ENCODE results near the gene PHF12. TPM values are rescaled to one million over a fixed set of nuclear protein-coding genes. Genes with fewer than 3 reads are reported as not detected.
A peak's percentile ranks its signal among the peaks of the same experiment; 100 is the strongest.
"Not testable (repeated sequence)": the region's sequence is repeated elsewhere in the genome, so short reads cannot be mapped to it uniquely, and the experiment has no call there.

The PHF12 gene
- total and polyA plus RNA-seq, 2 of the 13 experiments (the other 11 are each of a cell fraction or from before 2014, with no cell fraction given), result 9.8 to 17.1 TPM

DNA sequence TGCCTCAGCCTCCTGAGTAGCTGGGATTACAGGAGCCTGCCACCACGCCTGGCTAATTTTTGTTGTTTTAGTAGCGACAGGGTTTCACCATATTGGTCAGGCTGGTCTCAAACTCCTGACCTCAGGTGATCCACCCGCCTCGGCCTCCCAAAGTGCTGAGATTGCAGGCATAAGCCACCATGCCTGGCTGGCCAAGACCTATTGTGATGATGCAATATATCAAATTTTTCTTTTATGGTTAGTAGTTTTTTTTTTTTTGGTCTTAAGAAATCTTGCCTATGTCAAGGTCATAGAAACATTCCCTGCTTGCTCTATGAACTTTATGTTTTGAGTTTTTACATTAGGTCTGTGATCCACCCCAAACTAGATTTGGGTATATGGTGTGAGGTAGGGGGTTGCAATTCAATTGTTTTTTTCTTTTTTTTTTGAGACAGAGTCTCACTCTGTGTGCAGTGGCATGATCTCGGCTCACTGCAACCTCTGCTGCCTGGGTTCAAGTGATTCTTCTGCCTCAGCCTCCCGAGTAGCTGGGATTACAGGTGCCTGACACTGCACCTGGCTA lies 74.1 kb downstream of the PHF12 start:
- H3K4me3 ChIP-seq (replicated peaks in 1 of 3; ENCODE audit: insufficient read depth in 1 of 3, low read depth in 2 of 3, low read length in 3 of 3); H3K79me2 ChIP-seq (ENCODE audit: insufficient read depth, low read length); BruUV-seq (replicated peaks); DNase-seq (ENCODE audit: low spot score); H3K4me1 ChIP-seq (ENCODE audit: insufficient read depth, low read length); H4K20me1 ChIP-seq (ENCODE audit: insufficient read depth, low read length); H3K4me2 ChIP-seq (ENCODE audit: low read depth, low read length); H2AFZ ChIP-seq (ENCODE audit: low read length); H3K27me3 ChIP-seq (ENCODE audit: control insufficient read depth in 1 of 2, insufficient read depth in 2 of 2, low read length in 2 of 2); H3K9me3 ChIP-seq (ENCODE audit: low read length); FAIRE-seq; ATAC-seq; POLR2A ChIA-PET; H3K9ac ChIP-seq (ENCODE audit: insufficient read depth, low read depth, low read length); intact Hi-C loops (cut with micrococcal nuclease; ENCODE audit: unreplicated experiment); H3K27ac ChIP-seq (ENCODE audit: extremely low read length, insufficient read depth, low read length); TF ChIP-seq ATF7 (CRISPR knock-in tag; IDR thresholded peaks at IDR 0.05): not testable (repeated sequence)
- CTCF ChIA-PET (ENCODE audit: low intra/inter-chr PET ratio, low total read pairs), result interaction anchor here (2.4 kb wide), 1 partner anchor 114 kb away, joined by 20 read pairs; no protein-coding TSS in a partner anchor
- in situ Hi-C loops (cut with HindIII; ENCODE audit: extremely low pct_ligation_motif_present, low pct_unique_long_range_greater_than_20kb), result loop anchor here (25.0 kb wide), 1 partner anchor 240 kb away; the partner anchor contains the start of gene BLTP2
- peaks cover 18 to 30% of the 10 kb centered on the region in 2 experiments; a peak in 4 of 5 replicates for H3K36me3 ChIP-seq (replicated peaks in 1 of 2; ENCODE audit: control insufficient read depth in 1 of 2, insufficient read depth in 2 of 2, low read length in 2 of 2)
- WGBS (ENCODE audit: low lambda C conversion rate), result 94% methylated on average over 6 of the region's 6 CpGs
- TF ChIP-seq CEBPB (IDR thresholded peaks at IDR 0.05; ENCODE audit: borderline replicate concordance, low read depth, low read length) (peak; percentile 28; the same call in 1 of the 2 replicates), ATF7 (IDR thresholded peaks at IDR 0.05) (peak; percentile 83)

- WGBS (ENCODE audit: low lambda C conversion rate), result 25% methylated on average over 1 of the region's 1 CpG
- H3K27ac ChIP-seq (ENCODE audit: extremely low read length, insufficient read depth, low read length), result no peak overlapping the region
- ChIA-PET CTCF (ENCODE audit: low intra/inter-chr PET ratio, low total read pairs) (no interaction called here), POLR2A (no interaction called here)
- no peaks in the 10 kb centered on the region for H3K9me3 ChIP-seq (ENCODE audit: low read length)
- peaks cover 0 to 1% of the 10 kb centered on the region in 2 experiments; a peak in 1 of 5 replicates for H3K27me3 ChIP-seq (ENCODE audit: control insufficient read depth in 1 of 2, insufficient read depth in 2 of 2, low read length in 2 of 2)
- FAIRE-seq, result no peak
- H4K20me1 ChIP-seq (ENCODE audit: insufficient read depth, low read length), result no peaks in the 10 kb centered on the region
- intact Hi-C loops (cut with micrococcal nuclease; ENCODE audit: unreplicated experiment) (no loop called here), in situ Hi-C loops (cut with HindIII; ENCODE audit: extremely low pct_ligation_motif_present, low pct_unique_long_range_greater_than_20kb) (loop anchor here (25.0 kb wide), 1 partner anchor 239 kb away; the partner anchor contains the start of gene BLTP2)
- no peak for ATAC-seq
- H3K36me3 ChIP-seq (replicated peaks in 1 of 2; ENCODE audit: control insufficient read depth in 1 of 2, insufficient read depth in 2 of 2, low read length in 2 of 2), result peaks cover 7 to 18% of the 10 kb centered on the region in 2 experiments; a peak in 4 of 5 replicates
- no peak for DNase-seq (ENCODE audit: low spot score)
- no peak overlapping the region for H3K9ac ChIP-seq (ENCODE audit: insufficient read depth, low read depth, low read length)
- no peak overlapping the region for H3K4me3 ChIP-seq (replicated peaks in 1 of 3; ENCODE audit: insufficient read depth in 1 of 3, low read depth in 2 of 3, low read length in 3 of 3)
- no TSS peak for BruUV-seq (replicated peaks)
- peaks cover 9% of the 10 kb centered on the region for H3K4me1 ChIP-seq (ENCODE audit: insufficient read depth, low read length)
- no peak overlapping the region for H3K4me2 ChIP-seq (ENCODE audit: low read depth, low read length)
- H3K79me2 ChIP-seq (ENCODE audit: insufficient read depth, low read length), result no peaks in the 10 kb centered on the region
- no peak overlapping the region for H2AFZ ChIP-seq (ENCODE audit: low read length)
- no peak for TF ChIP-seq CBX1 (IDR thresholded peaks at IDR 0.05; ENCODE audit: low read depth)
- TF ChIP-seq, protein P1, sequence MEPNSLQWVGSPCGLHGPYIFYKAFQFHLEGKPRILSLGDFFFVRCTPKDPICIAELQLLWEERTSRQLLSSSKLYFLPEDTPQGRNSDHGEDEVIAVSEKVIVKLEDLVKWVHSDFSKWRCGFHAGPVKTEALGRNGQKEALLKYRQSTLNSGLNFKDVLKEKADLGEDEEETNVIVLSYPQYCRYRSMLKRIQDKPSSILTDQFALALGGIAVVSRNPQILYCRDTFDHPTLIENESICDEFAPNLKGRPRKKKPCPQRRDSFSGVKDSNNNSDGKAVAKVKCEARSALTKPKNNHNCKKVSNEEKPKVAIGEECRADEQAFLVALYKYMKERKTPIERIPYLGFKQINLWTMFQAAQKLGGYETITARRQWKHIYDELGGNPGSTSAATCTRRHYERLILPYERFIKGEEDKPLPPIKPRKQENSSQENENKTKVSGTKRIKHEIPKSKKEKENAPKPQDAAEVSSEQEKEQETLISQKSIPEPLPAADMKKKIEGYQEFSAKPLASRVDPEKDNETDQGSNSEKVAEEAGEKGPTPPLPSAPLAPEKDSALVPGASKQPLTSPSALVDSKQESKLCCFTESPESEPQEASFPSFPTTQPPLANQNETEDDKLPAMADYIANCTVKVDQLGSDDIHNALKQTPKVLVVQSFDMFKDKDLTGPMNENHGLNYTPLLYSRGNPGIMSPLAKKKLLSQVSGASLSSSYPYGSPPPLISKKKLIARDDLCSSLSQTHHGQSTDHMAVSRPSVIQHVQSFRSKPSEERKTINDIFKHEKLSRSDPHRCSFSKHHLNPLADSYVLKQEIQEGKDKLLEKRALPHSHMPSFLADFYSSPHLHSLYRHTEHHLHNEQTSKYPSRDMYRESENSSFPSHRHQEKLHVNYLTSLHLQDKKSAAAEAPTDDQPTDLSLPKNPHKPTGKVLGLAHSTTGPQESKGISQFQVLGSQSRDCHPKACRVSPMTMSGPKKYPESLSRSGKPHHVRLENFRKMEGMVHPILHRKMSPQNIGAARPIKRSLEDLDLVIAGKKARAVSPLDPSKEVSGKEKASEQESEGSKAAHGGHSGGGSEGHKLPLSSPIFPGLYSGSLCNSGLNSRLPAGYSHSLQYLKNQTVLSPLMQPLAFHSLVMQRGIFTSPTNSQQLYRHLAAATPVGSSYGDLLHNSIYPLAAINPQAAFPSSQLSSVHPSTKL (CRISPR knock-in tag; IDR thresholded peaks at IDR 0.05), result no peak
- TF ChIP-seq KLF6 (CRISPR knock-in tag; IDR thresholded peaks at IDR 0.05), result no peak
- no peak for TF ChIP-seq SPEN (CRISPR knock-in tag; IDR thresholded peaks at IDR 0.05; ENCODE audit: low read depth)
- TF ChIP-seq ZNF703 (CRISPR knock-in tag; IDR thresholded peaks at IDR 0.05; ENCODE audit: borderline replicate concordance), result no peak
- no peak for TF ChIP-seq REST (IDR thresholded peaks at IDR 0.05; ENCODE audit: borderline replicate concordance in 1 of 2, low read depth in 1 of 2, low read length in 2 of 2)
Observed at GRCh38 chr17:28875848-28876550, 75.3 kb downstream of the PHF12 start.
